Body of pancreas (tissue), 4 donors: ENCODE results near the gene TFF2. TPM values are rescaled to one million over a fixed set of nuclear protein-coding genes. Genes with fewer than 3 reads are reported as not detected.

ENCODE experiments used
- ATAC-seq: fragments of 150-250 bp; one replicate; pipeline ENCODE4 v1.9.1; 2016
- DNase-seq, 4 donors: peaks; one replicate each; pipeline ENCODE4 v3.0.0-alpha.2; 2019
- H3K27ac ChIP-seq, 4 donors: fragments of 200-600 bp; sonication (generic); 1 replicate in 3 of 4; 2 replicates in 1 of 4; pipeline versions ENCODE4 v1.5.1 to v1.6.1; 2016 to 2019; ENCODE audit warnings: mild to moderate bottlenecking in 1 of 4, mixed read lengths in 1 of 4, moderate library complexity in 1 of 4
- H3K27me3 ChIP-seq, 2 donors: fragments of 200-600 bp; sonication (generic); one replicate each; pipeline ENCODE4 v1.6.0; 2016; ENCODE audit warnings: mild to moderate bottlenecking in 1 of 2
- H3K36me3 ChIP-seq, 2 donors: fragments of 200-600 bp; sonication (generic); replicated peaks in 1 of 2; 2 replicates each; pipeline ENCODE4 v1.5.1; 2016; ENCODE audit warnings: low read depth in 2 of 2; ENCODE audit not compliant: insufficient read depth in 1 of 2
- H3K4me1 ChIP-seq: fragments of 200-600 bp; sonication (generic); one replicate; pipeline ENCODE4 v1.6.0; 2016
- H3K4me3 ChIP-seq, 2 donors: fragments of 200-600 bp; sonication (generic); 1 replicate in 1 of 2; 2 replicates in 1 of 2; pipeline ENCODE4 v1.5.1; 2016 to 2019
- H3K9me3 ChIP-seq, 3 donors: fragments of 200-600 bp; sonication (generic); 1 replicate in 2 of 3; 2 replicates in 1 of 3; pipeline ENCODE4 v1.5.1; 2016
- POLR2A ChIP-seq, 3 donors: fragments of 450-650 bp; IDR thresholded peaks; one replicate each; pipeline ENCODE4 v1.6.1; 2016; ENCODE audit warnings: antibody characterized with exemption in 3 of 3, mild to moderate bottlenecking in 2 of 3
- WGBS, 2 donors: methylation state at CpG; one replicate each; pipeline ENCODE4 v1.1.5; 2017; 5-methylcytosine and 5-hydroxymethylcytosine counted together
- intact Hi-C: fragments of 100-400 bp; cut with DNase I; formaldehyde crosslinking; loops from one replicate; pipeline ENCODE4 v1.15.1; 2023
- total RNA-seq, 2 donors: library from RNA; depleted of rRNA; stranded (reverse); fragments of >200 nt; gene quantifications; one replicate each; pipeline ENCODE4 v1.1.0, GENCODE V29; 2016
- TF ChIP-seq, protein P1 (sequence below), 7 experiments: fragments of 450-650 bp in 4 of 7; fragments of 200-600 bp in 3 of 7; sonication (generic) in 3 of 7; IDR thresholded peaks; one replicate each; pipeline ENCODE4 v1.5.1; 2016 to 2019; ENCODE audit warnings: antibody characterized with exemption in 7 of 7

Gene TFF2
- total RNA-seq, 2 donors from 2014 or later = 1.3 to 9.3 TPM

DNA sequence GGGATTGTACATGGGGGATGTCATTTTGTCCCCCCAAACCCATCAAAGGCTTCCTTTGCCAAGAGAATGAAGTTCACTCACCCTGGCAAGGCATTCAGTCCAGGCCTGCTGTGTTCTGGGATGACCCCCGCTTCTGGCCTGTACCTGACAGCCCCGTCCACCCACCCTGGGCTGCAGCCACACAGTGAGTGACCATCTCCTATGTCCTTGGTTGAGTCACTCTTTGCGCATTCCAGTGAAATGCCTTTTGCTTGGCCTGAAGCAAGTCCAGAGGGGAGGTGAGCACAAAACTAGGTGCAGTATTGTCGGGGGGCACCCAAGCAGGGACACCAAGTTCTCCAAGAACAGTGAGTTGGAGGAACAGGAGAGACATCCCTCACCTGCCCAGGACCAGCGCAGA, 34.8 kb upstream of the TFF2 start:
- peaks cover 15% of the 10 kb centered on the region for H3K4me1 ChIP-seq
- TF ChIP-seq, protein P1, sequence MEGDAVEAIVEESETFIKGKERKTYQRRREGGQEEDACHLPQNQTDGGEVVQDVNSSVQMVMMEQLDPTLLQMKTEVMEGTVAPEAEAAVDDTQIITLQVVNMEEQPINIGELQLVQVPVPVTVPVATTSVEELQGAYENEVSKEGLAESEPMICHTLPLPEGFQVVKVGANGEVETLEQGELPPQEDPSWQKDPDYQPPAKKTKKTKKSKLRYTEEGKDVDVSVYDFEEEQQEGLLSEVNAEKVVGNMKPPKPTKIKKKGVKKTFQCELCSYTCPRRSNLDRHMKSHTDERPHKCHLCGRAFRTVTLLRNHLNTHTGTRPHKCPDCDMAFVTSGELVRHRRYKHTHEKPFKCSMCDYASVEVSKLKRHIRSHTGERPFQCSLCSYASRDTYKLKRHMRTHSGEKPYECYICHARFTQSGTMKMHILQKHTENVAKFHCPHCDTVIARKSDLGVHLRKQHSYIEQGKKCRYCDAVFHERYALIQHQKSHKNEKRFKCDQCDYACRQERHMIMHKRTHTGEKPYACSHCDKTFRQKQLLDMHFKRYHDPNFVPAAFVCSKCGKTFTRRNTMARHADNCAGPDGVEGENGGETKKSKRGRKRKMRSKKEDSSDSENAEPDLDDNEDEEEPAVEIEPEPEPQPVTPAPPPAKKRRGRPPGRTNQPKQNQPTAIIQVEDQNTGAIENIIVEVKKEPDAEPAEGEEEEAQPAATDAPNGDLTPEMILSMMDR (IDR thresholded peaks at IDR 0.05) = no peak
- no peak for TF ChIP-seq POLR2A (IDR thresholded peaks at IDR 0.05)
- DNase-seq = no peak
- H3K4me3 ChIP-seq = no peak overlapping the region
- no peaks in the 10 kb centered on the region for H3K9me3 ChIP-seq
- intact Hi-C loops = no loop called here
- H3K27ac ChIP-seq = no peak overlapping the region
- no peaks in the 10 kb centered on the region for H3K27me3 ChIP-seq
- ATAC-seq = no peak
- WGBS, 2 donors = 92 to 97% methylated on average over 5 of the region's 5 CpGs
- no peaks in the 10 kb centered on the region for H3K36me3 ChIP-seq

GRCh38 chr21:42384989-42385388, 34.2 kb upstream of the TFF2 start:
- no peak for DNase-seq
- intact Hi-C loops = no loop called here
- Histone ChIP-seq H3K27me3 (no peaks in the 10 kb centered on the region), H3K27ac (no peak overlapping the region), H3K9me3 (no peaks in the 10 kb centered on the region), H3K36me3 (no peaks in the 10 kb centered on the region), H3K4me1 (peaks cover 10% of the 10 kb centered on the region), H3K4me3 (no peak overlapping the region)
- TF ChIP-seq, protein P1 (IDR thresholded peaks at IDR 0.05) = no peak
- TF ChIP-seq POLR2A (IDR thresholded peaks at IDR 0.05) = no peak
- no peak for ATAC-seq
- 82 to 91% methylated on average over 2 of the region's 2 CpGs for WGBS, 2 donors

- intact Hi-C loops = no loop called here
- H3K4me1 ChIP-seq = peaks cover 5% of the 10 kb centered on the region
- H3K4me3 ChIP-seq = no peak overlapping the region
- no peaks in the 10 kb centered on the region for H3K9me3 ChIP-seq
- H3K27me3 ChIP-seq = no peaks in the 10 kb centered on the region
- ATAC-seq (no peak), DNase-seq (no peak)
- TF ChIP-seq POLR2A (IDR thresholded peaks at IDR 0.05) = no peak
- TF ChIP-seq, protein P1 (IDR thresholded peaks at IDR 0.05) = no peak
- no peak overlapping the region for H3K27ac ChIP-seq
- 71 to 79% methylated on average over 8 of the region's 8 CpGs for WGBS, 2 donors
- H3K36me3 ChIP-seq = no peaks in the 10 kb centered on the region
These were observed 33.6 kb upstream of the TFF2 start for GRCh38 chr21:42384156-42384945.

GRCh38 chr21:42383331-42383730, 32.5 kb upstream of the TFF2 start:
- Histone ChIP-seq H3K4me3 (no peak overlapping the region), H3K4me1 (peaks cover 1% of the 10 kb centered on the region), H3K27ac (no peak overlapping the region), H3K9me3 (no peaks in the 10 kb centered on the region), H3K27me3 (no peaks in the 10 kb centered on the region), H3K36me3 (no peaks in the 10 kb centered on the region)
- intact Hi-C loops = no loop called here
- DNase-seq (no peak), ATAC-seq (no peak)
- 60 to 72% methylated on average over 6 of the region's 6 CpGs for WGBS, 2 donors
- TF ChIP-seq, protein P1 (IDR thresholded peaks at IDR 0.05) = no peak
- no peak for TF ChIP-seq POLR2A (IDR thresholded peaks at IDR 0.05)

- H3K4me3 ChIP-seq = no peak overlapping the region
- H3K9me3 ChIP-seq = no peaks in the 10 kb centered on the region
- WGBS, 2 donors = 94 to 99% methylated on average over 4 to 6 of the region's 6 CpGs
- H3K27ac ChIP-seq = no peak overlapping the region
- ATAC-seq (no peak), DNase-seq (no peak)
- intact Hi-C loops = no loop called here
- no peaks in the 10 kb centered on the region for H3K36me3 ChIP-seq
- no peaks in the 10 kb centered on the region for H3K27me3 ChIP-seq
- no peaks in the 10 kb centered on the region for H3K4me1 ChIP-seq
- TF ChIP-seq, protein P1 (IDR thresholded peaks at IDR 0.05) = no peak
- no peak for TF ChIP-seq POLR2A (IDR thresholded peaks at IDR 0.05)
These were observed 32.1 kb upstream of the TFF2 start for GRCh38 chr21:42382915-42383314.
